Stimulated activated CD4-positive, alpha-beta T cell treated with anti-CD3 and anti-CD28 coated beads, Interleukin-4, amount 100 ng/mL, for 1 hour (primary cell): ENCODE data around the gene THADA.
"Not testable (repeated sequence)": the region's sequence is repeated elsewhere in the genome, so short reads cannot be mapped to it uniquely, and the experiment has no call there.

Source experiments
- DNase-seq: peaks from one replicate; pipeline ENCODE4 v3.0.0-alpha.2; 2020

Gene THADA

DNA sequence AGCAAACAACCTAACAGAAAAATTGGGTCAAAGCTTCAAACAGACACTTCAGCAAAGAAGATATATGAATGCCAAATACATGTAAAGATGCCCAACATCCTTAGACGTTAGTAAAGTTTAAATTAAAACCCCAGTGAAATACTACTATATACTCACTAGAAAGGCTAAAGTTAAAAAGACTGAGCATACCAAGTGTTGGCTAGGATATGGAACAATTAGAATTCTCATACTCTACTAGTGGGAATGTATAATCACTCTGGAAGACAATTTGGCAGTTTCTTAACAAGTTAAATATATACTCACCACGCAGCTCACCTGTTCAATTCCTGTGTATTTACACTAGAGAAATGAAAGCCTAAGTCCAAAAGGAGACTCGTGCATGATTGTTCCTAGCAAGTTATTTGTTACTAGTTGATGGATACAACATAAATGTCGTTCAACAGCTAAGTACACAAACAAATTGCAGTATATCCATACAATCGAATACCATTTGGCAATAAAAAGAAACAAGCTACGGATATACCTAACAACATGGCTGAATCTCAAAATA is 185.7 kb downstream of the THADA start:
- DNase-seq = no peak

DNA sequence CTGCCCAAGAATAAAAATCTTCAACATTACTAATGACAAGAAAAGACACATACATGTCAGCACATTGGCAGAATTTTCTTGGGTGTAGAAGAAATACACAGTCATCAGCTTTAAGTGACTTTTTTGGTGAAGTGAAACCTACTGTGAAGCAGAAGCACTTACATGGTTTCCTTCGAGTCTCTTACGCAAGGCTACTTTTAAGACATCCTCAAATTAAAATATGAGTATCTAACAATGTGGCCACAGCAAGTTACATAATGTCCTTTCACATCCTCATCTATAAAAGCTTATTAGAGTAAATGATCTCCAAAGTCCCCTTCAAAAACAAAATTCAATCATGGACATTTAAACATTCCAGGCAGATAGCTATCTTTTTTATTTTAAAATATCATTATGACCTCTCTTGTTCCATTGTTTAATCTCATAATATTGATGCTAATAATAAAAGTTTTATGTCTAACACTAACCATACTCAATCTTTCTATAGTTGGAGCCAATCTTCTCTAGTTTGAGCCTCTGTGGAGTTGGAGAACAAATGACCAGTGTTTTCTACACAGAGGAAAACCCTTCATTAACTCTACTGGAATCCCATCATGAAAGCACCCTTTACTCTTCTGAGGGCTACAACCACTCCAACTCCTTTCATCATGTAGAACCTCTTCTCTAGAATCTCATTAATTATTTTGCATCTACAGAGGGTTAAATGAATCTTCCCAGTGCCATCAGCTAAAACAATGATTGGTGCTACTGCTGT is 187.3 kb downstream of the THADA start:
- DNase-seq = no peak

DNA sequence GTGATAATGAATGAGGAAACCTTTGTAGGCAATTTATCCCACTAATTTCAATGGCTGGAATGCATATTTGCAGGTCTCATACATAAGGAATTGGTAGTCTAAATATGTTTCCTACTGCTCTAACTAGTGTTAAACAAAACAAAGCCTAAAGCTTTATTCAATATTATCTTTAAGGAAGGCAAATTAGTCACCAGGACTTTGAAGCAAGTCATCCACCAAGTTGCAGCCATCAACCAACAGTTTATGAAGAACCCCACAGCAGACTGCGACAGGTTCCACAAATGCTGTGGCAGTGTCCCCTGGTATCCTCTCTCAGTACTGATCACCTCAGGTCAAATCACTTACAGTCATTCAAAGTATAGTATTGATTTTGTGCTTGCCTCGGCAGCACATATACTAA is 187.9 kb downstream of the THADA start:
- no peak for DNase-seq

DNA sequence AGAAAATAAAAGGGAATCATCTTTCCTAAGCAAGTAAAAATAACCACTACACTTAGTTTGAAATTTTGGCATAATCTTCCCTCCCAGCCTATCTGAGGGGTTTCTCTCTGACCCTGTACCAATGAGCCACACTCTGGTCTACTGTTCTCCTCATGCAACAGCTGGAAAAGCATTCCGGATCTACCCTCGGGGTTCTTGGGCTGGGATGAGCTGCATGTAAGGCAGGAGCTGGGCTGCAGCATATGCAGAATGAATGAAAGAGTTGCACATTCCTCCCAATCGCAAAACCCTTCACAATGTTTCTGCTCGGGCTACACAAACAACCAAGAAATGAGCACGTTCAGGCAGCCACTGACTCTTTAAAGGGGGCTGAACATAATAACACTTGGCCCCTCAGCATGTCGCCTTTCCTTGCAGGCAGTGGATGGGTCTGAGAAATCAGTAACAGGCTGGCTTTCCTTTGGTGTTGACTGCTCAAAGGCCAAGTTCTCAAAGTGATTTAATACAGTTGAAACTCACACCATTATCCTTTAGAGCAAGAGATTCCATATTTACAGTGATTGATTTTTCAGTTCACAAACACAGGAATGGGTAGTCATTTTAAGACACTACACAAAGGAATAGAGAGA is 189.1 kb downstream of the THADA start:
- no peak for DNase-seq

DNA sequence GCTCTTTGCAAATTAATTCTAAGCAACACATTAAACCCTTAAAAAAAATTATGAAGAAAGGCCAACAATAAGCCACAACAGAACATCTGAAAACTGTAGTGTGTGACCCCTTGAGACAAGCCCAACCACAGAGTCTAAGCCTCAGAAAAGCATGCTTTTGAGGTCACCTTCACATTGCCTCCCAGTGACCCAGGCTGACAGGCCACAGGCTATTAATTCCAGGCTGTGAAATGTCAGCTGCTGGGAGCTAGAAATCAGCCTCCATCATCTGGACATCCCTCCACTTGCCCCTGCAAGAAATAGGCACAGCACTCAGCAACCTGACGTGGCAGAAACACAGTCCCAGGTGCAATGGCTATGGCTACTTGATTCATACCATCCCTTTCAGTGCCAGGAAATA is 190.0 kb downstream of the THADA start:
- no peak for DNase-seq

DNA sequence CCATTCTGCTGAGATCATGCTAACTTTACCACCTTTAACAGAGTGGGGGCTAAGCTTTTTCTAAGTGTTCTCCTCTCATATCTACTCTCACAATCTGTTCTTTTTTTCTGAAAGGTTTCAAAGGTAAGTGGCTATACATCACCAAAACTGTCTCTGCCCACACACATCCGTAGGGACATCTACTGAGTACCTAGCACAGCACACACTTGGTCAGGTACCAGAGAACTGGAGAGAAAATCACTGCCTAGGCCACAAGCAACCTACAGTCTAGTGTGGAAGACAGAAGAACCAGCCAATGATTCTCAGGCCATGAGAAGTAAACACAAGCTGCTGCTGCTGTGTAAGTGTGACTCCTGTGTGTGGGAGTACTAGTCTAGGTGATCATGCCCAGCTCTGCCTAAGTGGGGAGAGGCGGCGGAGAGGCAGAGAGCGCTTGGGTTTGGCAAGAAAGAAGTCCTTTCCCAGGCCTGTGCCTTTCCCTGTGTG is 193.3 kb downstream of the THADA start:
- DNase-seq = no peak

DNA sequence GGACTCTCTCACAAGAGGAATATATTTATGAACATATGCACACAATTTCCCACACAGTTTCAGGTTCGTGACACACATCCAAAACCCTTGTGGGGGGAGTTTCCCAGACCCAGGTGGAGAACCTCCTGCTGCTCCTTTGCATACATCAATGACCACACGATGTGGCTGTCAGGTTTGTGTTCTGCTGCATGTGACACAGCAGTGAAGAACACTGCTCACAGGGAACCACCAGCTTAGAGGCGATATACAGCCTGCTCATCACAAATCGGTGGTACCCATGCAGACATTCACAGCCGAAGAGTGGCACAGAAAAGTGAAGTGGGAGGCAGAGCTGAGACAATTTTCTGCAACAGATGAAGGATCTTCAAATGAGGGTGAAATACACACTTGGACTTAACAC is 193.8 kb downstream of the THADA start:
- DNase-seq = peak; percentile 16

DNA sequence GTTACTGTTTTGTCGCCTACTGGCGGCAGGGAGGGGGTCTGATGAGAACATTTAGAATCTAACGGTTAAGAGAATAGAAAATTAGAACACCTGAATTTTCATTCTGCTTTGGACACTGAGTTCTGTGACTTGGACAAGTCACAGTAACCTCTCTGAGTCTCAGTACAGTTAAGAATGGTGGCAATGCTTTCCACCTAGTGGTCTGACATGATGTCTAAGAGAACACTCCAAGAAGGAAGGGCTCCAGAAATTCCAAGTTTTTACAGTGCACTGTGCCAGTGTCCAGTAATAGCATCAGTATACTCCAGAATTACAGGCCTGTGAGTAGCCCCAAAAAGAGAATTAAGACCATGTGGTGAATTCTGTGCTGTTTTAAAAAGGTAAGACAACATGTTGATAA is 195.3 kb downstream of the THADA start:
- no peak for DNase-seq

DNA sequence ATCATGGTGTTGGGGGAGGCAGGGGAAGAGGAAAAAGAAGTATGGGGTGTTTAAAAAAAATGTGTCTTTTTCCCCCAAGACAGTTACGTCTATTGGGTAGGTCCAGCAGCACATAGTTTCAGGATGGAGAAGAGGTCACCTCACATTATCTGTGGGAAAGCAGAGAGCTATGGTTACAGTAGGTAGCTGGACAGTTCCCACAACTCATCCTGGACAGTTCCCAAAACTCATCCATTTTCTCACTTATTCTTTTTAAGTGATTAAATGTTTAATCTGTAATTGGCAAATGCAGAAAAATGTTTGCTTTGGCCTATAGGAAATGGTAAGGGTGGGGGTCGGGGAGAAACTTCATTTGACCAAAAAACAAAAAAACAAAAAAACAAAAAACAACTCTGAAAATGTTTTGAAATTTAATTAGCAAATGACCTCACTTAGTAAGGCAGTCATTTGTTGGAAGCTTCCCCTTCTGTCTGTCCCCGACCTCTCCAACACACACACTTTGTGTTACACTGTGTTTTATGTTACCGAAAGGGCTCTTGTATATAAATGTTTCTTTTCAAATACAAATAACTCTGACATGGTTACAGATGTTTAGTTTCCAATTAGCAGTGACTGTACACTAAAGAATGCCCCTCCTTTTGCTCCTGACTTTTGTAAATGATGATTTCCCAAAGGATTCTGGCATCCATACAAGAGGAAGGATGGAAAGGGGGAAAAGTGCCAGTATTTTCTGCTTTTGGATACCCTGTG is 196.1 kb downstream of the THADA start:
- no peak for DNase-seq

DNA sequence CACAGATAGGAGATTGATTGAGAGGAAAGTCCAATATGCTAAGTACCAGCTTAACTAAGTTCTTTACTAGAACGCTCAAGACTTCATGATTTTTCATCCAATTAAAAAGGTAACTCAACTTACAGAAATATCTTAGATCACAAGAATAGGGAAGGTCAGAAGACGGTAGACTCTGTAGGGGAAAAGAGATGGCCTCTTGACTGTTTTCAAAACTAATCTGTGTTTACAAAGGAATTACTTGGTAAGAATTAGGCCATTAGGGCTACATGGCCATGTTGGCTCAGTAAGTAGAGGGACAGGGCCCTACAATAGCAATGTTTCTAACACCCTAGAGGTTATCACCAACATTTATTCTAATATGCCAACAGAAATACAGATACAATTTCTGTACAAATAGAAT is 196.7 kb downstream of the THADA start:
- DNase-seq = no peak

DNA sequence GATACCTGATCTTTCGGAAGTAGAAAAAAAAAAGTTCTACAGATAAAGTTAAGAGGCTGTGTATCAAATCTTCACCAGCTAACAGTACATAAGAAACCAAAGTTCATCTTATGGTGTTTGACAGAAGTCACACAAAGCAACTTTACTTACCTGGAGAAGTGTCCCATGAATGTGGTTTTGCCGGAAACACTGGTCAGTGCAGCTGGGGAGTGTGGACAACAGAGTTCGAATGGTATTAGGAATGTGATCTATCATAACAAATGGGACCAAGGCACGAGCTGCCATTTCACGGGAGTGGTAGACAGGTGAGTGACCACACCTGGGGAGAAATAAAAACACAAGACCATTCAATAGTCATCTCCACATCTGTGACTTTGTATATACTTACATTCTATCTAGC is 198.0 kb downstream of the THADA start:
- no peak for DNase-seq

DNA sequence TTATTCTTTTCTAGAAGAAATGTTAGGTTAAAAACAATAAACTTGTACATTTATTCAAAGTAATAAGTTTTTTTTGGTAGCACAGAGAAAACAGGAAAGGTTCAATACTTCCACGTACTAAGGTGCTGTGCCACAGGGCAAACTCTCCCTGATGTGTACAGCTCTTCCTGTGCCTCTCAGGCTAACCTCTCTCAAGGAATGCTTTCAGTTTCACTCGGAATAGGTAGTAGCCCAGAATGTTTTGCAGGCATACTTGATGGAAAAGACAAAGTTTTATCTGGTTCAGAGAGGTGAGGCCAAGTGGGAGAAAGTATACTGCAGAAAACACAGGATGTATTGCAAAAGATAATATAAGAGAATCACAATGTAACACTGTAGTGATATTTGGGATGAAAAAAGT is 198.4 kb downstream of the THADA start:
- no peak for DNase-seq

DNA sequence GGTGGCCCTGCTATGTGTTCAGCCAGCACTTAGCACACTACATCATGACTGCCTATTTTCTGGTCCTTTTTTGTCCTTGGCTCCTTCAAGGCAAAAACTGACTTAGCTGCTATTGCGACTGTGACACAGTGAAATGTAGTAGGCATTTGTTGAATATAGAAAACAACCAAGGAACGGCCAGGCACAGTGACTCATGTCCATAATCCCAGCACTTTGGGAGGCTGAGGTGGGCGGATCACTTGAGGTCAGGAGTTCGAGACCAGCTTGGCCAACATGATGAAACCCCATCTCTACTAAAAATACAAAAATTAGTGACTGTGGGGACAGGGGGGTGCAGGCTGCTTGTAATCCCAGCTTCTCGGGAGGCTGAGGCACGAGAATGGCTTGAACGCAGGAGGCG is 199.5 kb downstream of the THADA start:
- DNase-seq = not testable (repeated sequence)

DNA sequence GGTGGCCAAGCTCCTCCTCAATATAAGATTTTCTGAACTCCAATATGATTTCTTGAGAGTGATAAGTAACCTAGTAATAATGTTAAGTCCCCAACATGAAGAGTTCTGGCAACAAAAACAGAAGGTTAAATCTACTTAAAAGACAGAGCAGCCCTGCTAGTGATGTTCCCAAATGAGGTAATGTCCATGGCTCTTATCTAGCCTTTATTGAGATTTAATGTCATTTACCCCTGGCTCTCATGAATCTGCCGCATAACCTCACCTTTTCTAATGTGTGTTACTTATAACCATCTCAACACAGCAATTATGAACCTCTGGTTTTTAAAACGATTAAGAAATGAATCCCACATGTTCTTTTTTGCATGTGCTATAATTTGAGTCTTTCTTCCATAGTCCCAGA is 201.9 kb downstream of the THADA start:
- no peak for DNase-seq

DNA sequence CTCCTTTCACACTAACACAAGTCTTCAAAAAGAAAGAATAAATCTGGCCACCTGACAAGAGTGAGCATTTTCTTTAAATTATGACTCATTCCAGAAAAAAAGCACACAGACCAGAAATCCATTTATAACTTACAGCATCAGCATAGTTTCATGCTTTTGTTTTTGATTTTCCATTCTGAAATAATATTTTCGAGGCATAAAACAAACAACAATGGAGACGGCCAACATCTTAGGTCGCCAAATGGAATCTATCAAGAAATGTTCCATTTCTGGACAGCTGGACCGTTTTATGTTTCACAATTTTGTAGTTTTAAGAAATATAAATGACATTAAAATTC is 204.0 kb downstream of the THADA start:
- DNase-seq = no peak

DNA sequence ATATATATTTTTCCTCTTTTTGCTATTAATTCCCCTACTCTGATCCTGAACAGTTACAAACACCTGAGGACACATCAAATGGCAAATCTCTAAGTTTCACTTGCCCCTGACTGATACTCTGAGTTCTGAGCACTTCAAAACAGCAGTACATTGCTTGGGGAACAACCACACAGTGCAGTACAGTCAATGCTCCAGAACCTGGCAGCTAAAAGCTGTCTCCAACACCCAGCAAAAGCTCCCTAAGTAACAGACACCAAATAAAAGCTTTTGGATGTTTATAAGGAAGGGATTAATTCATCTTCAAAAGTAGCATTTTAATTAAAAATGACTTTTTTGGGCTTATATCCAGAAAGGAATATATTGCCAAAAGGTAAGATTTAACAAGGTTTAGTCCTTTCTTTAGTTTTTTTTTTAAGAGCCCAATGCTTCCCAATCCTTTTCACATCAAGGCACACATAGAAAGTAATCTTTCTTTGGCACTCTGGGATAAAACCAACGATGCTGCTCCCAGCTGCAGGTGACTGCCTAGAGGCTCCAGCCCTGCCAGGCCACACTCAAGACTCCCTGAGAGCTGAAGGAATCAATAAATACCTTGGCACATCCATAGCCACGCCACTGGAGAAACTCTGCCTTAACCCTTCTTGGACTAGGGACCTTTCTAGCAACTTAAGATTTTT is 204.5 kb downstream of the THADA start:
- no peak for DNase-seq

DNA sequence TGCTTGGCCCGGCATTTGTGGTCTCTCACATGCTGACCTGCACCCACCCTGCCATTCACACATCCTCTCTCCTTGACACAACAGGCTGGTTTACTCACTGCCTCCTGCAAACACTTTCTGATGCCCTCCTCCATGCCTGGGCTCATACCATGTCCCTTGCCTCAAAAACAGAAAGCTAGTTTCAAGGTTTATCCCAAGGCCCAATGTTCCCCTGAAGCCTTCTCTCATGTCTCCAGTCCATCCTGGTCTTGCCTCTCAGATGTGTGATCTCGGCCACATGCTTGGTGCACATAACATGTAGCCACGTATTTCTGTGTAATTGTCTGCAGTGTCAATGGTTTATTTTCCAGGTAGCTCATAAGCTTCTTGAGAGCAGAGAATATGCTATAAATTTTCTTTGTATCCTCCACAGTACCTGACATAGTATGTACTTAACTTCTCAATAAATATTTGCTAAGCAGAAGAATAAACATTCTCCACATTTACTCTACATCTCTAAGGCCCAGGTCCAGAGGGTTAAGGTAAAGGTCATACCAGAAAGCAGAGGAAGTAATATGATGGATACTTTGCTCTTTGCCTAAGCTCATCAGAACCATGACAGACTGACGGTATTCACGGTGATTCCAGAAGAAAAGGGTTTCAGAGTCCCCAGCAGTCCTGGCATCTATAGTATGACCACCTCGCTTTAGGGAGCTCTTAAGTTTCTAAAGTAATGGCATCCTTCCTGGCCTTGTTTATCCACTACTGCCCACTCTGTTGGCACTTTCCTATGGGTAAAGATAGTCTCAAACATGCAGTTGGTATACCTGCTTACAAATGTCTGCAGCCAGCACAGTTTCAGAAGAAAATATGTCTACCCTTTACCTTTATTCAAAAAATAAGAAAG is 206.0 kb downstream of the THADA start:
- no peak for DNase-seq

DNA sequence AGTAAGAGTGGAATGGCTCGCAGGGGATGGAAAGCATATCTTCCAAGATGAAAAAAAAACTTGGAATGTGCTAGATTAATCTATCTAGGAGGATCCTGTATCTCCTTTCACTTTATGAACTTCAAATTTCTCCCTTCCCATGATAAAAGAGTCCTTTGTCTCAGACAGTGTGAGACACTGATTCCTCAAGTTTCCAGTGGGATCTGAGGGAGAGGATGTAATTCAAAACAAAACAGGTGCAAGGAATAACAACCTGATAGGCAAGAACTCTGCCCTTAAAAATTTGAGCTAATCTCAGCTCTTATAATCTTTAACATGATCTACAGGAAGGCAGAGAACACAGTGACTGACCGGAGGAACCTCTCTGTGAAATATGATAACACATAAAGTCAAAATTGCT is 207.5 kb downstream of the THADA start:
- no peak for DNase-seq

DNA sequence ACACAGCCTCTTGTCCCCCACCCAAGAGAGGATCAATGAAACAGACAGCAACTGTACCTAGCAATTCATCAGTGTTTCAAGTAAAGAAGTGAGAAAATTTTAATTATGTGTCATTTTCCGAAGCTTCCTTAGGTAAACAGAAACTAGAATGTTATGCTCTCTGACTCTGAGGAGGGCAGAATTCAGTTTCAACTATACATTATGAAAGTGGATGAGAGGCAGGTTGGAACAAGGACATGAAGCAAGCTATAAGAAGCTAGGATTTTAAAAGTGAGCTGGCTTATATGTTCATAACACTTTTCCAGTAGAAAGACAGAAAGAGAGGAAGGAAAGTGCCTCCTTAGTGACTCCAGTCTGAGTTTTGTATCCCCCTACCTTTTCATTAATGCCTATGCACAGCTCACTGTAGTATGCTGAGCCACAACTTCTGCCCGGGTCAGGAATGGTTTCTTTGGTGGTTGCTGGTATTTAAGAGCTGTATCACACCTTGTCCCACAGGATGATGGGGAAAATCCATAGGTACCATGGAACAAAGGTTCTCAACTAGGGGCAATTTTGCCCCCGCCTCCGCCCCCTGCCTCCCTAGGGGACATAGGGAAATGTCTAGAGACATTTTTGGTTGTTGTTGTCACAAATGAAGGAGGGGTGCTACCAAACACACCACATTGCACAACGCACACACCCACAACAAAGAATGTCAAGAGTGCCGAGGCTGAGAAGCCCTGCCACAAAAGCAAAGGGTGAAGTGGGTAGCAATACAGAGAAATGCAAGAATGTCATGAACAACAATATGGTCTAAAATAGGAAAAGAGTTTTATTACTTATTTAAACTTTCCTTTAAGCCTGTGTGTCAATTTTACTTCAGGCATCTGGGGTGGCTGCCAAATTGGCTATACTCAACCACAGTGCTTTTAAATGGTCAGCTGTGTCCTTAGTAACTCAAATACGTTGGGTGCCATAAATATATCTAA is 208.5 kb downstream of the THADA start:
- no peak for DNase-seq

DNA sequence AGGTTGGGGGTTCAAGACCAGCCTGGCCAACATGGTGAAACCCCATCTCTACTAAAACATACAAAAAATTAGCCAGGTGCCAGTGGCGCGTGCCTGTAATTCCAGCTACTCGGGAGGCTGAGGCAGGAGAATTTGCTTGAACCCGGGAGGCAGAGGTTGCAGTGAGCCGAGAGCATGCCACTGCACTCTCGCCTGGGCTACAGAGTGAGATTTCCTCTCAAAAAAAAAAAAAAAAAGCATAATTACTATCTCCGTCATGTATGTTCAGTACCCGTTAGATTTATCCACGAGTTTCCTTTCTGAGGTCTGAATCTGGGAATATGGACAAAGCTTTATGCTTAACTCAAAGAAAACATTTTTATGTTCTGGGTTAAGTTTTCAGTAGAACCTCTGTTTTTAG is 209.2 kb downstream of the THADA start:
- not testable (repeated sequence) for DNase-seq

DNA sequence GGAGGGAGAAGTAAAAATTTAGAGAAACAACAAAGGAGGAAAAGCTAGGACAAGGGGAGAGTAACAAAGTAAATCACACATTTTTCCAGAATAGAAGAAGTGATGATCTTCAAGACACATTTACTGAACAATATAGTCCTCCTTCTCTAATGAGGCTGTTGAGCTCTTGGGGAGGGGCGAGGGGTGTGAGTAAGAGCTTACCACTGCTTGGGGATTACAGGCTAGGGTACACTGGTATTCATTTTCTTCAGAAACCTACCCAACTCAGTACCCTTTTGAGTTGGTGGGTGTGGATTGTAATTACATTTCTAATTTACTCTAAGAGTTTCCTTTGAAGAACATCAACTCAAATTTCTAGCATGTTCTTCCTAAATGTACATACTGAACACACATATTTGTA is 211.7 kb downstream of the THADA start:
- DNase-seq = no peak
